ENCODE results near the gene ARHGAP22. TPM values are rescaled to one million over a fixed set of nuclear protein-coding genes. Genes with fewer than 3 reads are reported as not detected.

ARHGAP22 gene
- total RNA-seq, 1 donor from 2014 or later = 3.2 TPM

DNA sequence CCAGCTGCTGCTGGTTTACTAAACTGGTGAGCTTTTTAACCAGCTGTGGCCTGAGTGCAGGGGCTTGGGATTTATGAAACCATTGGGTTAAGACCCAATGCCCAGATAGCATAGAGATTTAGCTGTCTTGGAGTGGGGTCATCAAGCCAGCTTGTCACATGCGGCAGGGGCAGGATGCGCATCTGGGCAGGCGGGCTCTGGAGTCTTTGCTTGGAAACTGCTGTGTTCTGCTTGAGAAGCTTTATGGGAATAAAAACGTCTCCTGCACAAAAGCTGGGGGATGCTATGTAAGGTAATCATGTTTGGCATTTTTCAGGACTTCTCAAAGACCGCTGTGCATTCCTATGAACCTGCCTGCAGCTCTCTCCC is 162.1 kb downstream of the ARHGAP22 start:
- no peaks in the 10 kb centered on the region for H3K4me1 ChIP-seq
- no peaks in the 10 kb centered on the region for H3K36me3 ChIP-seq
- no peaks in the 10 kb centered on the region for H3K9me3 ChIP-seq
- no peaks in the 10 kb centered on the region for H3K27me3 ChIP-seq
- intact Hi-C loops (cut with DNase I) = no loop called here
- no peak for DNase-seq (ENCODE audit: extremely low spot score in 2 of 2)
- no peak overlapping the region for H3K4me3 ChIP-seq
- no peak overlapping the region for H3K27ac ChIP-seq
- TF ChIP-seq POLR2AphosphoS5 (IDR thresholded peaks at IDR 0.05; ENCODE audit: insufficient read depth in 1 of 2, low read depth in 1 of 2) = no peak
- no peak for TF ChIP-seq POLR2A (IDR thresholded peaks at IDR 0.05)
- TF ChIP-seq, protein P1, sequence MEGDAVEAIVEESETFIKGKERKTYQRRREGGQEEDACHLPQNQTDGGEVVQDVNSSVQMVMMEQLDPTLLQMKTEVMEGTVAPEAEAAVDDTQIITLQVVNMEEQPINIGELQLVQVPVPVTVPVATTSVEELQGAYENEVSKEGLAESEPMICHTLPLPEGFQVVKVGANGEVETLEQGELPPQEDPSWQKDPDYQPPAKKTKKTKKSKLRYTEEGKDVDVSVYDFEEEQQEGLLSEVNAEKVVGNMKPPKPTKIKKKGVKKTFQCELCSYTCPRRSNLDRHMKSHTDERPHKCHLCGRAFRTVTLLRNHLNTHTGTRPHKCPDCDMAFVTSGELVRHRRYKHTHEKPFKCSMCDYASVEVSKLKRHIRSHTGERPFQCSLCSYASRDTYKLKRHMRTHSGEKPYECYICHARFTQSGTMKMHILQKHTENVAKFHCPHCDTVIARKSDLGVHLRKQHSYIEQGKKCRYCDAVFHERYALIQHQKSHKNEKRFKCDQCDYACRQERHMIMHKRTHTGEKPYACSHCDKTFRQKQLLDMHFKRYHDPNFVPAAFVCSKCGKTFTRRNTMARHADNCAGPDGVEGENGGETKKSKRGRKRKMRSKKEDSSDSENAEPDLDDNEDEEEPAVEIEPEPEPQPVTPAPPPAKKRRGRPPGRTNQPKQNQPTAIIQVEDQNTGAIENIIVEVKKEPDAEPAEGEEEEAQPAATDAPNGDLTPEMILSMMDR (IDR thresholded peaks at IDR 0.05) = no peak

DNA sequence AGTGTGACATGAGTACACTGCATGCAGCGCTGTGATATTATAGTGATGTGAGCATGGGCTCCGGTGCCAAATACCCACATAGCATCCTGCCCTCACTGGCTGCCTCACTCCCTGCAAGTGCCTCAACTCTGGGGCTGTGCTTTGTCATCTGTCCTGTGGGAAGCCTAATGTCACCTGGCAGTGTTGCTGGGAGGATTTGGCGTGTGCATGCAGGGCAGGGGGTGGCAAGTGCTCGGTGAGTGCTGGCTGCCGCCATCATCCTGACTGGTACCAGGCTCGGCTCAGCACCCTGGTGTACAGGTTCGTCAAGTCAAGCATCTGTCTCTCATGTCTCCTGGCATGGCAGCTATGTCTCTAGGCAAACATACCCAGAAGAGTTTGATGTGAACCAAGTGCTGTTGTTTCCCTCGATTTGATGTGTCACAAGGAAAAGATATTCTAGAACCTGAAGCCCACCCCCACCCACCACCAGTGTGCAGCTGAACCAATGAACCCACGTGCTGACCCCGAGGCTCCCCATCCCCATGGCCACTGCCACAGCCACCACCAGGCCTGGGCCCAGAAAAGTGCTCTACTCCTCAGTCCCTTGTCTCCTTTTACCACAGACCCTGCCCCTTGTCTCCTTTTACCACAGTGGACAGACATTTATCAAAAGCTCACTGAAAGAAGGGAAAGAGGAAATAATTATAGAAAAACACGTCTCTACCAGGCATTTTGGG is 162.6 kb downstream of the ARHGAP22 start:
- TF ChIP-seq POLR2A (IDR thresholded peaks at IDR 0.05) (no peak), POLR2AphosphoS5 (IDR thresholded peaks at IDR 0.05; ENCODE audit: insufficient read depth in 1 of 2, low read depth in 1 of 2) (no peak)
- TF ChIP-seq, protein P1 (IDR thresholded peaks at IDR 0.05) = no peak
- H3K36me3 ChIP-seq = no peaks in the 10 kb centered on the region
- H3K27ac ChIP-seq = no peak overlapping the region
- H3K27me3 ChIP-seq = no peaks in the 10 kb centered on the region
- DNase-seq (ENCODE audit: extremely low spot score in 2 of 2) = no peak
- no peaks in the 10 kb centered on the region for H3K9me3 ChIP-seq
- H3K4me1 ChIP-seq = no peaks in the 10 kb centered on the region
- intact Hi-C loops (cut with DNase I) = no loop called here
- H3K4me3 ChIP-seq = no peak overlapping the region

DNA sequence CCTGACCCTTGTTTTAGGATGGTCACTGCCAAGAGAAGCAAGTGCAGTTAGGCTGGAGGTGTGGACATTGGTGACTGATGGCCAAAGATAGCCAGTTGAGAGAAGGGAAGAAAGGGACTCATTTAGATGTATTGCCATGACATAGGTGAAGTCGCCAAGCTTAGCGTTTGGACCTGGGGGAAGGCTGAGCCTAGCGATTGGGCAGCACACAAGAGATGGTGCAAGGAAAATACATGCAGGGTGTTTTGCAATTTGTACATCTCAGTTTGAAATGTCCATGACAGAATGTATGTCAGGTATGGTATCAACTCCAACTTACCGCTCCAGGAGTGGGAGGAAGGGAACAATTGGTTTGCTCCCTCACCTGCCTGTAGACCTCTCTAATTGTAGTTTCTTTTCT is 164.1 kb downstream of the ARHGAP22 start:
- no peak for DNase-seq (ENCODE audit: extremely low spot score in 2 of 2)
- no peaks in the 10 kb centered on the region for H3K9me3 ChIP-seq
- TF ChIP-seq POLR2A (IDR thresholded peaks at IDR 0.05) = no peak
- TF ChIP-seq POLR2AphosphoS5 (IDR thresholded peaks at IDR 0.05; ENCODE audit: insufficient read depth in 1 of 2, low read depth in 1 of 2) = no peak
- TF ChIP-seq, protein P1 (IDR thresholded peaks at IDR 0.05) = no peak
- H3K4me1 ChIP-seq = no peaks in the 10 kb centered on the region
- intact Hi-C loops (cut with DNase I) = no loop called here
- no peak overlapping the region for H3K4me3 ChIP-seq
- peaks cover 0 to 4% of the 10 kb centered on the region in 2 donors for H3K36me3 ChIP-seq
- no peak overlapping the region for H3K27ac ChIP-seq
- H3K27me3 ChIP-seq = no peaks in the 10 kb centered on the region

DNA sequence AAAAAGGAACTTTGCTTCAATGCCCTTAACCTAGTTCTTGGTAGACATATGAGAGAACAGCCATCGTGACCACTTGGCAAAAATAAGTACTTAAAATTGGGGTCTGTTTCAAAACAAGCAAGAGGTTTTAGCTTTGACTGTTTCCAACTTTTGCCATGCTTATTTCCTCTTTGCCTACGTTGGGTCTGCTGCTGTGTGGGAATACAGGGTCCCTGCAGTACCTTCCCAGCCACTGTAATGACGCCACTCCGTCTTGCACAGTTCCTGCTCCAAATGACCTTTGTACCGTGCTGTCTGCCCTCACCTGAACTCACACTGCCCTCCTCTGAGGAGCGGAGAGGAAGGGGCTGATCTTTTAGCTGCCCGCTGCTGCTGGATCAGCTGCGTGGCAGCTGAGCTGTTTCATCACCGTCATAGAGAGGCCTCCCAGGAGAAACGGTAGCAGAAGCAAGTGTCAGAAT is 165.3 kb downstream of the ARHGAP22 start:
- Histone ChIP-seq H3K4me1 (no peaks in the 10 kb centered on the region), H3K9me3 (no peaks in the 10 kb centered on the region), H3K4me3 (no peak overlapping the region), H3K27me3 (no peaks in the 10 kb centered on the region), H3K36me3 (peaks cover 0 to 7% of the 10 kb centered on the region in 2 donors), H3K27ac (no peak overlapping the region)
- TF ChIP-seq, protein P1 (IDR thresholded peaks at IDR 0.05) = no peak
- TF ChIP-seq POLR2A (IDR thresholded peaks at IDR 0.05) (no peak), POLR2AphosphoS5 (IDR thresholded peaks at IDR 0.05; ENCODE audit: insufficient read depth in 1 of 2, low read depth in 1 of 2) (no peak)
- intact Hi-C loops (cut with DNase I) = no loop called here
- DNase-seq (ENCODE audit: extremely low spot score in 2 of 2) = no peak

DNA sequence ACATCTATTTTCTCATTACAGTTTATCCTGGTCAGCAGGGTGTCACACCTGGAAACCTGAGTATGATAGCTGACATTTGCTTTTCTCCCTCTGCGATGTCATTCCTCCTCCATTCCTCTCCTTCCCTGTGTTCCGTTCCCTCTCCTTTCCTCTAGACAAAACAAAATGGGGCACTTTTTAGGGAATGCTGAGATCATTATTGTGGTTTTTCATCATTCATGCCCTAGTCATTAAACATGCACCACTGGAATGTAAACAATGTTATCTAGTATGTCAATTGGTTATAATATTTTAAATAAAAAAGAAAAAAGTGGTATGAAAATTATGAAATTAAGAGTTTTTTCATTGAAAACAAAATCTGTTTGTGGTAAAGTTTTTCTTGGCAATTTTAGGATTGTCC is 165.8 kb downstream of the ARHGAP22 start:
- Histone ChIP-seq H3K27me3 (no peaks in the 10 kb centered on the region), H3K36me3 (peaks cover 0 to 7% of the 10 kb centered on the region in 2 donors)
- TF ChIP-seq, protein P1 (IDR thresholded peaks at IDR 0.05) = no peak
- TF ChIP-seq POLR2A (IDR thresholded peaks at IDR 0.05) (no peak), POLR2AphosphoS5 (IDR thresholded peaks at IDR 0.05; ENCODE audit: insufficient read depth in 1 of 2, low read depth in 1 of 2) (no peak)

More for the DNA sequence above, 165.8 kb downstream of the ARHGAP22 start:
- DNase-seq (ENCODE audit: extremely low spot score in 2 of 2) = no peak
- Histone ChIP-seq H3K4me1 (no peaks in the 10 kb centered on the region), H3K27ac (no peak overlapping the region), H3K9me3 (no peaks in the 10 kb centered on the region), H3K4me3 (no peak overlapping the region)
- intact Hi-C loops (cut with DNase I) = no loop called here

Data from vagina (tissue), 2 donors.